ENCODE results near the gene KLRC3.

Gene KLRC3

DNA sequence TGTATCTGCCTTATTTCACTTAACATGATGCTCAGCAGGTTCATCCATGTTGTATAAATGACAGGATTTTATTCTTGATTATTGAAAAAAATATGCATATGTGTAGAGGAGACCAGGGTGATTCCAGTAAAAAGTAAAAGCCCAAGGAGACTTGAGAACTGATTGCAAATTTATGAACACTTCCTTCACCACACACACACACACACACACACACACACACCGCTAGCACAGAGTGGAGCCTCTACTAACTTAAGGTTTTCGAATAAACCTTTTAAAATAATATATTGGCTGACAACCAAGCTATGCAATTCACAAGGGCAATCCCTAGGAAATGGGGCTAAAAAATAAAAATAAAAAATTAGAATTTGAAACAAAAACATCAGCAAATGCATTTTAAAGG is 22.2 kb downstream of the KLRC3 start:
- no peak for TF ChIP-seq TEAD4 (IDR thresholded peaks at IDR 0.05)
- no peak for TF ChIP-seq USF1 (IDR thresholded peaks at IDR 0.05)
- TF ChIP-seq, protein P1, sequence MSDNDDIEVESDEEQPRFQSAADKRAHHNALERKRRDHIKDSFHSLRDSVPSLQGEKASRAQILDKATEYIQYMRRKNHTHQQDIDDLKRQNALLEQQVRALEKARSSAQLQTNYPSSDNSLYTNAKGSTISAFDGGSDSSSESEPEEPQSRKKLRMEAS (IDR thresholded peaks at IDR 0.05): no peak
- no peak for TF ChIP-seq EGR1 (IDR thresholded peaks at IDR 0.05)
- TF ChIP-seq YY1 (IDR thresholded peaks at IDR 0.05; ENCODE audit: low read depth): no peak
- TF ChIP-seq TAF1 (IDR thresholded peaks at IDR 0.05; ENCODE audit: low read depth): no peak
- no peak for TF ChIP-seq EP300 (IDR thresholded peaks at IDR 0.05; ENCODE audit: borderline replicate concordance)
- TF ChIP-seq TCF12 (IDR thresholded peaks at IDR 0.05; ENCODE audit: low read depth): no peak
- TF ChIP-seq, protein P2, sequence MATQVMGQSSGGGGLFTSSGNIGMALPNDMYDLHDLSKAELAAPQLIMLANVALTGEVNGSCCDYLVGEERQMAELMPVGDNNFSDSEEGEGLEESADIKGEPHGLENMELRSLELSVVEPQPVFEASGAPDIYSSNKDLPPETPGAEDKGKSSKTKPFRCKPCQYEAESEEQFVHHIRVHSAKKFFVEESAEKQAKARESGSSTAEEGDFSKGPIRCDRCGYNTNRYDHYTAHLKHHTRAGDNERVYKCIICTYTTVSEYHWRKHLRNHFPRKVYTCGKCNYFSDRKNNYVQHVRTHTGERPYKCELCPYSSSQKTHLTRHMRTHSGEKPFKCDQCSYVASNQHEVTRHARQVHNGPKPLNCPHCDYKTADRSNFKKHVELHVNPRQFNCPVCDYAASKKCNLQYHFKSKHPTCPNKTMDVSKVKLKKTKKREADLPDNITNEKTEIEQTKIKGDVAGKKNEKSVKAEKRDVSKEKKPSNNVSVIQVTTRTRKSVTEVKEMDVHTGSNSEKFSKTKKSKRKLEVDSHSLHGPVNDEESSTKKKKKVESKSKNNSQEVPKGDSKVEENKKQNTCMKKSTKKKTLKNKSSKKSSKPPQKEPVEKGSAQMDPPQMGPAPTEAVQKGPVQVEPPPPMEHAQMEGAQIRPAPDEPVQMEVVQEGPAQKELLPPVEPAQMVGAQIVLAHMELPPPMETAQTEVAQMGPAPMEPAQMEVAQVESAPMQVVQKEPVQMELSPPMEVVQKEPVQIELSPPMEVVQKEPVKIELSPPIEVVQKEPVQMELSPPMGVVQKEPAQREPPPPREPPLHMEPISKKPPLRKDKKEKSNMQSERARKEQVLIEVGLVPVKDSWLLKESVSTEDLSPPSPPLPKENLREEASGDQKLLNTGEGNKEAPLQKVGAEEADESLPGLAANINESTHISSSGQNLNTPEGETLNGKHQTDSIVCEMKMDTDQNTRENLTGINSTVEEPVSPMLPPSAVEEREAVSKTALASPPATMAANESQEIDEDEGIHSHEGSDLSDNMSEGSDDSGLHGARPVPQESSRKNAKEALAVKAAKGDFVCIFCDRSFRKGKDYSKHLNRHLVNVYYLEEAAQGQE (IDR thresholded peaks at IDR 0.05; ENCODE audit: low read depth): no peak
- no peak for TF ChIP-seq ZBTB7A (IDR thresholded peaks at IDR 0.05; ENCODE audit: low read depth)
- no peak for TF ChIP-seq RAD21 (IDR thresholded peaks at IDR 0.05; ENCODE audit: low read depth)

DNA sequence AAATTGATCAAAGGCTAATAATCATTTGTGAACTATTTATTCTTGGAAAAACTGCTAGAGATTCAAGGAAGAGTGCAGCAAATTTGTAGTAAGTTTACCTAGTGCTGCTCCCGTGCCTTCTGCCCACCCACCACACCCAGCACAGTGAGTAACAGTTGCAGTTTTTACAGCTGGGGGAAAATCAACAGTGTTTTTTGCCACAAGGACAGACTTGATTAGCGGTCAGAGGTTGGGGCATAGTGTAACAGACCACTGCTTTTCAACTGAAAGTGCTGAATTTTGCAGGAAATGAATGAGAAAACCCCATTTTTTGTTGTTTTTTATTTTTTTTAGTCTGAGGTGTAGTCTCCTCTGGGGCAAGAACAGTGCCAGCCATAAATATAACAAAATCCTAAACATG is 23.1 kb downstream of the KLRC3 start:
- TF ChIP-seq CREB1 (IDR thresholded peaks at IDR 0.05; ENCODE audit: low read depth) (no peak), NFIC (IDR thresholded peaks at IDR 0.05) (no peak), ZBTB7A (IDR thresholded peaks at IDR 0.05; ENCODE audit: low read depth) (no peak), FOXM1 (IDR thresholded peaks at IDR 0.05; ENCODE audit: borderline replicate concordance, low read depth) (no peak), EGR1 (IDR thresholded peaks at IDR 0.05) (no peak), YY1 (IDR thresholded peaks at IDR 0.05; ENCODE audit: low read depth) (no peak), USF1 (IDR thresholded peaks at IDR 0.05) (no peak), CEBPB (IDR thresholded peaks at IDR 0.05) (no peak), RAD21 (IDR thresholded peaks at IDR 0.05; ENCODE audit: low read depth) (no peak), TCF12 (IDR thresholded peaks at IDR 0.05; ENCODE audit: low read depth) (no peak), TEAD4 (IDR thresholded peaks at IDR 0.05) (no peak), TAF1 (IDR thresholded peaks at IDR 0.05; ENCODE audit: low read depth) (no peak), EP300 (IDR thresholded peaks at IDR 0.05; ENCODE audit: borderline replicate concordance) (no peak)
- TF ChIP-seq, protein P2 (IDR thresholded peaks at IDR 0.05; ENCODE audit: low read depth): no peak
- TF ChIP-seq, protein P1 (IDR thresholded peaks at IDR 0.05): no peak

DNA sequence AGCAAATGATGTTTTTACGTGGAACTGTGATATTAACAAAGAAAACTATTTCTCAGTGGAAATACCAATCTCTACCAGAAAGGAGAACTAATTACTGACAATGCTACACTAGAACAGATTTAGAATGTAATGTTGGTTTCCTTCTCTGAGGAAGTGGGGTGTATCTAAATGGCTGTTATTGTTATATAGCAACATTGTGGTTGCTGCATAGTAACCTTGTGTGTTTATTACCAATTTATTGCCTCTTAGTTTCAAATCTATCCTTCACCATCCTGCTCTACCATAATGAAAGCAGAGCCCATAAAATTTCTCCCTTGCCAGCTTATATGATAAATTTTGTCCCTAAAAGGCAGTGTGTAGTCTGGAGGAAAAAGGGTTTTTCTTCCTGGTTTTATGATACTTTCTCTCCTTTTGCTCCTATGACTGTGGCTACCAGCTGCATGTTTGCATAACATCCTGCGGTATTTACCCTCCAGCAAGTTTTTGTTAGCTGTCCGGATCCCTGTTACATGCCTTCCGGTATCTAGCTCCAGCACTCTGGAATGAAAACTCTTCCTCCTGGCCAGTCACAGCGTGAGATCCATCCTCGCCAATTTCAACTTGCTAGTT is 24.9 kb downstream of the KLRC3 start:
- TF ChIP-seq ZBTB7A (IDR thresholded peaks at IDR 0.05; ENCODE audit: low read depth) (no peak), YY1 (IDR thresholded peaks at IDR 0.05; ENCODE audit: low read depth) (no peak), TAF1 (IDR thresholded peaks at IDR 0.05; ENCODE audit: low read depth) (no peak), EP300 (IDR thresholded peaks at IDR 0.05; ENCODE audit: borderline replicate concordance) (no peak), TCF12 (IDR thresholded peaks at IDR 0.05; ENCODE audit: low read depth) (no peak), TEAD4 (IDR thresholded peaks at IDR 0.05) (no peak), NFIC (IDR thresholded peaks at IDR 0.05) (0 out of 2 replicates have a peak, but pooled peaks have one; percentile 21)
- TF ChIP-seq, protein P1 (IDR thresholded peaks at IDR 0.05): no peak
- TF ChIP-seq, protein P2 (IDR thresholded peaks at IDR 0.05; ENCODE audit: low read depth): no peak

GRCh38 chr12:10393291-10393690 is 27.1 kb downstream of the KLRC3 start:
- TF ChIP-seq, protein P1 (IDR thresholded peaks at IDR 0.05): no peak
- TF ChIP-seq YY1 (IDR thresholded peaks at IDR 0.05; ENCODE audit: low read depth) (no peak), TCF12 (IDR thresholded peaks at IDR 0.05; ENCODE audit: low read depth) (no peak), TAF1 (IDR thresholded peaks at IDR 0.05; ENCODE audit: low read depth) (no peak), CREB1 (IDR thresholded peaks at IDR 0.05; ENCODE audit: low read depth) (no peak), TEAD4 (IDR thresholded peaks at IDR 0.05) (no peak), EP300 (IDR thresholded peaks at IDR 0.05; ENCODE audit: borderline replicate concordance) (no peak), CEBPB (IDR thresholded peaks at IDR 0.05) (no peak), FOXM1 (IDR thresholded peaks at IDR 0.05; ENCODE audit: borderline replicate concordance, low read depth) (no peak), RAD21 (IDR thresholded peaks at IDR 0.05; ENCODE audit: low read depth) (no peak), EGR1 (IDR thresholded peaks at IDR 0.05) (no peak), USF1 (IDR thresholded peaks at IDR 0.05) (no peak), ZBTB7A (IDR thresholded peaks at IDR 0.05; ENCODE audit: low read depth) (no peak), NFIC (IDR thresholded peaks at IDR 0.05) (no peak)
- TF ChIP-seq, protein P2 (IDR thresholded peaks at IDR 0.05; ENCODE audit: low read depth): no peak
